ENCODE results near the gene COLEC11.

- TF ChIP-seq CTCF (IDR thresholded peaks at IDR 0.05) (no peak), POLR2A (IDR thresholded peaks at IDR 0.05; ENCODE audit: low read depth) (no peak)
Measured at GRCh38 chr2:3587021-3587420, 7.9 kb upstream of the COLEC11 start.

Data from esophagus muscularis mucosa (tissue), 3 donors.